ENCODE results near the gene CCL11.

DNA sequence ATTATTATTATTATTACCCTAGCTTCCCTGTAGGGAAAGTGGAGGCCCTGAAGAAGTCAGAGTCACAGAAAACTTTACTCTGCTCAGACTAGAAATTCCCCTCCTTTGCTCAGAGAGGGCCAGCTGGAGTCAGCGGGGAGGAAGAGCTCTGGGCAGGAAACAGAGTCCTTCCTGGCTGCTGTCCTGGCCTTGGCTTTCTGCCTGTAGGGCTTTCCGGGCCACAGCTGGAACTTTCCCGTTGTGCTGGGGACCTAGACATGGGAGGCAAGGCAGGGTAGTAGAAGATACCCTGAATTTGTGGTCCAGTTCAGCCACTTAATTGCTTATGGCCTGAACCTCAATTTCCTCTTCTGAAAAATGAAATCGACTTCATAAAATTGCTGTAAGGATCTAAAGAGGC, 44.5 kb upstream of the CCL11 start:
- TF ChIP-seq, protein P1, sequence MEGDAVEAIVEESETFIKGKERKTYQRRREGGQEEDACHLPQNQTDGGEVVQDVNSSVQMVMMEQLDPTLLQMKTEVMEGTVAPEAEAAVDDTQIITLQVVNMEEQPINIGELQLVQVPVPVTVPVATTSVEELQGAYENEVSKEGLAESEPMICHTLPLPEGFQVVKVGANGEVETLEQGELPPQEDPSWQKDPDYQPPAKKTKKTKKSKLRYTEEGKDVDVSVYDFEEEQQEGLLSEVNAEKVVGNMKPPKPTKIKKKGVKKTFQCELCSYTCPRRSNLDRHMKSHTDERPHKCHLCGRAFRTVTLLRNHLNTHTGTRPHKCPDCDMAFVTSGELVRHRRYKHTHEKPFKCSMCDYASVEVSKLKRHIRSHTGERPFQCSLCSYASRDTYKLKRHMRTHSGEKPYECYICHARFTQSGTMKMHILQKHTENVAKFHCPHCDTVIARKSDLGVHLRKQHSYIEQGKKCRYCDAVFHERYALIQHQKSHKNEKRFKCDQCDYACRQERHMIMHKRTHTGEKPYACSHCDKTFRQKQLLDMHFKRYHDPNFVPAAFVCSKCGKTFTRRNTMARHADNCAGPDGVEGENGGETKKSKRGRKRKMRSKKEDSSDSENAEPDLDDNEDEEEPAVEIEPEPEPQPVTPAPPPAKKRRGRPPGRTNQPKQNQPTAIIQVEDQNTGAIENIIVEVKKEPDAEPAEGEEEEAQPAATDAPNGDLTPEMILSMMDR (IDR thresholded peaks at IDR 0.05): no peak
- no peak for TF ChIP-seq ZFX (IDR thresholded peaks at IDR 0.05; ENCODE audit: borderline replicate concordance)
